ENCODE data around the gene SNAPC3.
"Not testable (repeated sequence)": the region's sequence is repeated elsewhere in the genome, so short reads cannot be mapped to it uniquely, and the experiment has no call there.

SNAPC3 gene

GRCh38 chr9:15423231-15423985 is 732 bp downstream of the SNAPC3 start:
- DNase-seq (ENCODE audit: insufficient read length, low spot score) (no peak), FAIRE-seq (no peak)
- TF ChIP-seq CTCF (IDR thresholded peaks at IDR 0.05; ENCODE audit: insufficient read depth, missing control alignments), result no peak

GRCh38 chr9:15426019-15426418 is 3.3 kb downstream of the SNAPC3 start:
- no peak for DNase-seq (ENCODE audit: insufficient read length, low spot score)
- FAIRE-seq, result no peak
- no peak for TF ChIP-seq CTCF (IDR thresholded peaks at IDR 0.05; ENCODE audit: insufficient read depth, missing control alignments)

- FAIRE-seq; DNase-seq (ENCODE audit: insufficient read length, low spot score): not testable (repeated sequence)
Observed at GRCh38 chr9:15427702-15428101, 5.0 kb downstream of the SNAPC3 start.

GRCh38 chr9:15430920-15431844 is 8.5 kb downstream of the SNAPC3 start:
- no peak for TF ChIP-seq CTCF (IDR thresholded peaks at IDR 0.05; ENCODE audit: insufficient read depth, missing control alignments)
- no peak for DNase-seq (ENCODE audit: insufficient read length, low spot score)
- FAIRE-seq, result no peak

GRCh38 chr9:15433191-15433590 is 10.5 kb downstream of the SNAPC3 start:
- no peak for TF ChIP-seq CTCF (IDR thresholded peaks at IDR 0.05; ENCODE audit: insufficient read depth, missing control alignments)
- DNase-seq (ENCODE audit: insufficient read length, low spot score) (no peak), FAIRE-seq (no peak)

GRCh38 chr9:15433661-15434060 is 11.0 kb downstream of the SNAPC3 start:
- no peak for DNase-seq (ENCODE audit: insufficient read length, low spot score)
- no peak for FAIRE-seq
- no peak for TF ChIP-seq CTCF (IDR thresholded peaks at IDR 0.05; ENCODE audit: insufficient read depth, missing control alignments)

GRCh38 chr9:15438891-15439290 is 16.2 kb downstream of the SNAPC3 start:
- DNase-seq (ENCODE audit: insufficient read length, low spot score), result no peak
- FAIRE-seq, result no peak
- no peak for TF ChIP-seq CTCF (IDR thresholded peaks at IDR 0.05; ENCODE audit: insufficient read depth, missing control alignments)

- not testable (repeated sequence) for FAIRE-seq; DNase-seq (ENCODE audit: insufficient read length, low spot score)
Observed at GRCh38 chr9:15441841-15442240, 19.2 kb downstream of the SNAPC3 start.

GRCh38 chr9:15442264-15442663 is 19.6 kb downstream of the SNAPC3 start:
- FAIRE-seq; DNase-seq (ENCODE audit: insufficient read length, low spot score): not testable (repeated sequence)

All from D721Med (cell line).